HG03135 (cell line): ENCODE measurements around the gene PPAT.
"Not testable (repeated sequence)": the region's sequence is repeated elsewhere in the genome, so short reads cannot be mapped to it uniquely, and the experiment has no call there.

Source experiments
- ATAC-seq: cut with Tn5 transposase; IDR thresholded peaks from one replicate; pipeline ENCODE4 v1.9.1; 2021; ENCODE audit warnings: mild to moderate bottlenecking, moderate library complexity; ENCODE audit not compliant: unreplicated experiment

Gene PPAT

DNA sequence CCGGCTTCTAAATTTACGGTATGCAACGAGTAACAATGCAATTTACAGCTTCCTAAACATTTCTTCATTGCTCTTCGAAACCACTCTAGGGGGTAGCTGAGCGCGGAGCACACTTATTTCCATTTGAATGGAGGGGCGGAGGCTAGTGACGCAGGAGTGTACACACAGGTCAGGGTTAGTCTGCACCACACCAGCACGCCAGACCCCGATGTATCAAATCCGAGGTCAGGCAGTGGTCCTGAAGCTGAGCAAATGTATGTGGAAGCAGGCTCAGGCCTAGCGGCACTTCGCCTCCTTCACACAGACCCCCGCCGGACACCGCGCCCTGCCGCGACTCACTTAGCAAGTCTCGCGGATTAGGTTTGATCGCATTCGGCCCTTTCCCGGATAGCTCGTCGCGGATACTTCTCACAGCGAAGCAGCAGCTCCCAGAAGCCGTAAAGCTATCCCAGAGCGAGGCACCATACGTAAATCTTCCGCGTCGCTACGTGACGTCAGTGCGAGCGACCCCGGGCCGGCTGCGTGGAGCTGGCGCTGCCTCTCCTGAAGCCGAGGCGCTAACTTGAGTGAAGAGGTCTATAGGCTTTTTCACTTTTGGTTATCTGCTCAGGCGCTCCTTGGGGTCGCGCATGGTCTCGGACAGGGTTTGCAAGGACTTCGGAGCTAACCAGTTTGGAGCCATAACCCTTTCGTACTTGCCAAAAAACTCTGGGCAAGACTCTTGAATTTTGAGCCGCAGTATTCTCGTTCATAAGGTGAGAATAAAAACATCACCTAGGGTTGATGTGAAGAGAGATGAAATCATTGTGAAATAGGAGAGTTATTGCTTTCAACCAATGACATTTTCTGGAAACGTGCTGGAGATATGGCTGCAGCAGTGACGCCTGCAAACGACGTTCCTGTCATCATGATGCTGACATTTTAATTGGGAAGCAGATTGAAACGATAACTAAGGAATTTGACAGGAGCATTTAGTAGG is 48.1 kb downstream of the PPAT start, which contains the start of gene AASDH:
Gene AASDH, minus strand, starts transcription at position 469 of the 979 bp plus-strand sequence. CDS start 3,192 bp downstream, outside the sequence.
- peak; percentile 95 for ATAC-seq

DNA sequence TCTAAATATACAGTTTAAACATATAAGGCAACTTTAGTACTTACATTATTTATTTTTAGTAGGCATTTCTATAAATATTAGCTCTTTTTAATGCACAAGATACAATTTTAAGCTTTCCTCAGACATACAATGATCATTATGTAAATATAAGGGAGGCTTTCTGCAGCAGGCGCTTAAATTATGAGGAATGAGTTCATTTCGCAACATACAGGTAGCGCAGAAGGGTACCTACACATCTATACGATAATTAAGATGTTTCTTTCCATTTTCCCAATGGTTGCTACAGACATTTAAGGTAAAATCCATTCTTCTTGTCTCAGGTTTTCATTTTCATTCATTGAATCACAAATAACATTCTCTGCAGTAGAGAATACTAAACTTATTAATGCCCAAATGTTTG is 49.3 kb downstream of the PPAT start:
- ATAC-seq = no peak

DNA sequence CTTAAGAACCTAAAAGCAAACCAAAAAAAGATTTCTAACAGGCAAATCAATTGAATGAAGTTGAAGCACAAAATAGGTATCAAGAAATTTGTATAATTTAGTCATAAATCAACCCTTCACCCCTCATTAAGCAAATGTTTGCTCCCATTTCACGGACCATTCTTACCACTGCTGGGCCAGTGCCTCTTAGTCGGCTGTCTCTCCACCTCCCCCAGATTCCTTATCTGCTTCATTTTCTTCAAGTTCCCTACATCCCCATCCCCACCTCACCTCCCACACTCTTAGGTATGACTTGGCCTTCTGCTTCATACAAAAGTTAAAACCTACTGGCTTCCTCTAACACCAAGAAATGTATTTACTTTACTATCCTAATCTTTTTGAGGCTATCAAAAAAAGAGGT is 60.0 kb downstream of the PPAT start:
- ATAC-seq = no peak

DNA sequence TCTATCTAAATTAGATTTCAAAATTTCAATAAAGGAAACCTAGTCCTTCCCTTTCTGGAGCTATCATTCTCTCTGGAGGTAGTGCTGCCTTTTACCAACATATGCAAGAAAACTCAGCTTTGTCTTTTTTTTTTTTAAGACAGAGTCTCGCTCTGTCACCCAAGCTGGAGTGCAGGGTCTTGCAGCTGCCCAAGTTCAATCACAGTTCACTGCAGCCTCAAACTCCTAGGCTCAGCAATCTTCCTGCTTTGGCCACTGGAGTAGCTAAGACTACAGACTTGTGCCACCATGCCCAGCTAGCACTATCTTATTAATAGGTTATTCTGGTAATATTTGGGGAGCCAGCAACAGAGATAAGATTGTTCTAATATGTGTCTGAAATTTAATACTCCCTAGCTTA is 60.5 kb downstream of the PPAT start:
- ATAC-seq = no peak

DNA sequence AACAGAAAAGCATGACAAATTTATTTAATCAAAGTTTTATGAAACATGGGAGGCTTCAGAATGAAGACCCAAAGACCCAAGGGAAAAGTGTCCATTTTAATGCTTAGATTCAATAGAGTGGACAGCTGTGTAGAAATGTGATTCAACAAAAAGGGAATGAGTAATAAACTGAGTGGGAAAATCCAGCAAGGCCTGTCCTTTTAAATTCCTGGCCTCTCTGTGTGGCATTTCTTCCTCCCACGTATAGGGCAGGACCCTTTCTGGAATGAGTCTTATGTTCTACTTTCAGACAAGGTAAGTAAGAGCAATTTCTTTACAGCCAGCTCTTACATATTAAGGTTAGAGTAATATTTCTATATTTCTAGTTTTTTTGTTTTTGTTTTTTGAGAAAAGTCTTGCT is 62.6 kb downstream of the PPAT start:
- no peak for ATAC-seq

DNA sequence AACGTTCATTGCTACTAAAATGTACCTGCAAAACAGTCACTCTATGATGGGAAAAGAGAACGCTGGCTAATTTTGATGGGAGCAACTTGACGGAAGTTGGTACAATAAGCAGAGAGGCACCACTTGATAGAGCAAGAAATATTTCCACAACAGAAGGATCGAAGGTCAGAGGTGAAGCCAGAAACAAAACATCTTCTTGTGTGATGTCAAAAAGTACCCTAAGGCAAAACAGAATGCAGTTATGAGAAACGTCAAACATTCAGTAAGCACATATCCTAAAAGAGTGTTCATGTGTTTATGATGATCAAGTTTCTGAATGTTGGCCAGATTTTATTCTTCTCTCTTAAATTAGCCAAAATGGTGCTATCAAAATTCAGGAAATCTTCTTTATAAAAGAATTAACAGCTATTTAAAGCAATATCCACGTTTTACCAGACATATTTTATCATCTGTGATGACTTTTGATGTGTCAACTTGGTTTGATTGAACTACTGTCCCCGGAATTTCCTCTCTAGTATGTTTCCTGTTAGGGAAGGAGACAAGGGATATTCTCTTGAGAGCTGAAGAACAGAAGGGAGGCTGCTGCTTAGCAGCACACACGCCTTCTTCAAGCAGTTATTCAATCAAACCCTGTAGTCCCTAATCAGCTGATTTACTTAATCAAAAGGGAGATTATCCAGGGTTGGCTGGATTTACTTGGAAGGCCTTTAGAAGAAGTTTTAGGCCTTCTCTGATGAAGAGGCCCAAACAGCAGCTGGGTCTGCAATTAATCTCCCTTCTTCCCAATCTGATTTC is 63.8 kb downstream of the PPAT start:
- ATAC-seq = no peak

DNA sequence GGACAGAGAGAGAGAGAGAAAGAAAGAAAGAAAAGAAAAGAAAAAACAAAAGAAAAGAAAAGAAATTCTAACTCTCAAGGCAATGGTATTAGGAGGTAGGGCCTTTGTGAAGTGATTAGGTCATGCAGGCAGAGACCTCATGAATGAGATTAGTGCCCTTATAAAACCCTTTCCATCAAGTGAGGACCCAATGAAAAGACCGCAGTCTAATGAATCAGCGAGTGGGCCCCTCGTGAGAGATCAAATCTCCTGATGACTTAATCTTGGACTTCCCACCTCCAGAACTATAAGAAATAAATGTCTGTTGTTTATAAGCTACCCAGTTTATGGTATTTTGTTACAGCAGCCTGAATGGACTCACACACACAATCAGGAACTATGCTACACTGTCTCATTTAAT is 65.0 kb downstream of the PPAT start:
- ATAC-seq = no peak

DNA sequence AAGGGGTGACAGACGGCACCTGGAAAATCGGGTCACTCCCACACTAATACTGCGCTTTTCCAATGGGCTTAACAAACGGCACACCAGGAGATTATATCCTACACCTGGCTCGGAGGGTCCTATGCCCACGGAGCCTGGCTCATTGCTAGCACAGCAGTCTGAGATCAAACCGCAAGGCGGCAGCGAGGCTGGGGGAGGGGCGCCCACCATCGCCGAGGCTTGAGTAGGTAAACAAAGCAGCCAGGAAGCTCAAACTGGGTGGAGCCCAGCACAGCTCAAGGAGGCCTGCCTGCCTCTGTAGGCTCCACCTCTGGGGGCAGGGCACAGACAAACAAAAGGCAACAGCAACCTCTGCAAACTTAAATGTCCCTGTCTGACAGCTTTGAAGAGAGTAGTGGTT is 72.4 kb downstream of the PPAT start:
- not testable (repeated sequence) for ATAC-seq

DNA sequence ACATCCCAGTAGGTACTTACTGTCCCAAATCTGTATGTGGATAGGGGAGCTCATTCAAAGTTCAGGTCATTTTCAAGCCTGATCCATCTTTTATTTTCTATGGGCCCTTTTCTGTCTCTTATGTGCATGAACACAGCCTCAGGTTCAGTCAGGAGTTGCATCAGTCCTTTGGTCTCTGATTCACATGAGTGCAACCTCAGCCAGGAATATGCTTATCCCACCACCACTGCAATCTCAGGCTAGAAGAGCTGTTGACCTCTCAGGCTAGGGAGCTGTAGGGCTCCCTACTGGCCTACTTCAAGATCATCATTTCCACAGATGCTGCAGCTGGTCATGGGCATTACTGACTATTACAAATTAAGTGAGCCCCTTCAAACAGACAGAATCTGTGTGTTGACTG is 75.3 kb downstream of the PPAT start:
- ATAC-seq = no peak

DNA sequence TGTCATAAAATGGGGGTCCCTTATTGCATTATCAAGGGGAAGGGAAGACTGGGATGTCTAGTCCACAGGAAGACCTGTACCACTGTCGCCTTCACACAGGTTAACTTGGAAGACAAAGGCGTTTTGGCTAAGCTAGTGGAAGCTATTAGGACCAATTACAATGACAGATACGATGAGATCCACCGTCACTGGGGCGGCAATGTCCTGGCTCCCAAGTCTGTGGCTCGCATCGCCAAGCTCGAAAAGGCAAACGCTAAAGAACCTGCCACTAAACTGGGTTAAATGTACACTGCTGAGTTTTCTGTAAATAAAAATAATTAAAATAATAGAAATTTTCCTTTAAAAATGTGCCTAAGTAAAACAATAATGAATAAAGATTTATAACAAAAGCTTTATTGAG is 78.8 kb downstream of the PPAT start:
- no peak for ATAC-seq

DNA sequence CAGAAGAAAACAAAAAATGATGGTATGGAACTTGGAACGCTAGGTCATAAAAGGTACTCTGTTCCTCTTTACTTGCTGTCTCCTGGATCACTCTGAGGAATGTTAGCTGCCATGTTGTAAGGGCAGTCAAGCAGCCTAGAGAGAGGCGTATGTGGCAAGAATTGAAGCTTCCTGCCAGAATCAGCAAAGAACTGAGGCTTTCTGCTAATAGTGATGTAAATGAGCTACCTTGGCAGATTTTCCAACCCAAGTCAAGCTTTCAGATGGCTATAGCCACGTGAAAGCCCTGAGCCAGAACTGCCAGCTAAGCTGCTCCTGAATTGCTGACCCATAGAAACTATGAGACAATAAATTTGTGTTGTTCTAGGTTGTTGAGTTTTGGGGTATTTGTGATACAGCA is 86.8 kb downstream of the PPAT start:
- ATAC-seq = no peak

DNA sequence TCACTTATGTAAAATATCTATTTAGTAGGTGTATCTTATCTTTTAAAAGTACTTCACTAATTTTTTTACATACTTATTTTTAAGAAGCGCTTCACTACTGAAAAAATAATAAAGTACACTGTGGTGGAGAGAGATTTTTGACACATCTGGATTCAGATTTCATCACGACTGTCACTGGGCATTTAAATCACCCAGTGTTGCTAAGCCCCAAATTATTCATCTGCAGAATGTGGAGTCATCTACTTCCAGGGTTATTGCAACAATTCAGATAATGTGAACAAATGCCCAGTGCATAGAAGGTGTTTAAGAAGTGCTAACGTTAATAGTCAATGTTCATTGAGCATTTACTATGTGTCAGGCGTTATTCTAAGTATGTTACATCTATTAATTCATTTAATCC is 90.0 kb downstream of the PPAT start:
- no peak for ATAC-seq
